GM12875 (cell line): ENCODE measurements around the gene TMCO4.

ENCODE experiments used
- H3K4me3 ChIP-seq: one replicate; pipeline ENCODE4 v1.5.1; 2011; ENCODE audit warnings: low read depth, low read length, control low read depth
- TF ChIP-seq, protein P1 (sequence below): IDR thresholded peaks from 2 replicates; pipeline ENCODE4 v1.5.1; 2011; ENCODE audit warnings: low read depth, mild to moderate bottlenecking, control low read depth, inconsistent platforms, low read length, moderate library complexity, borderline replicate concordance; ENCODE audit not compliant: insufficient read depth

The TMCO4 gene

DNA sequence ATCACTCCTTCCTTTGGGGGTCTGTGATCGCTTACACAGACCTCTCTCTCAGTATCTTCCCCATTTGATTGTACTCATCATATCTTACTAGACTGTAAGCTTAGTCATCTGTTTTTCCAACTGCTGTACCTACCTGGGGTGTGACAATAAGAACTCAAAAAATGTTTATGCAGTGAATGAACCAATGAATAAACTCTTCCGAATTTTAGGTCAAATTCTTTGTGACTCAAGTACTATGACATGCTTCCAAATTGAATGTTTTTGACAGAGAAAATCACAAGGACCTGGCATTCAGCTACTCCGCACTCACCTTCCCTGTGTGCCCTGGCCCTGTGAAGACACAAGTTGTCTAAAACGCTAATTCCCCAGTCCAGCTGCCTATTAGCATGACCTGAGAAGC is 42.1 kb downstream of the TMCO4 start:
- TF ChIP-seq, protein P1, sequence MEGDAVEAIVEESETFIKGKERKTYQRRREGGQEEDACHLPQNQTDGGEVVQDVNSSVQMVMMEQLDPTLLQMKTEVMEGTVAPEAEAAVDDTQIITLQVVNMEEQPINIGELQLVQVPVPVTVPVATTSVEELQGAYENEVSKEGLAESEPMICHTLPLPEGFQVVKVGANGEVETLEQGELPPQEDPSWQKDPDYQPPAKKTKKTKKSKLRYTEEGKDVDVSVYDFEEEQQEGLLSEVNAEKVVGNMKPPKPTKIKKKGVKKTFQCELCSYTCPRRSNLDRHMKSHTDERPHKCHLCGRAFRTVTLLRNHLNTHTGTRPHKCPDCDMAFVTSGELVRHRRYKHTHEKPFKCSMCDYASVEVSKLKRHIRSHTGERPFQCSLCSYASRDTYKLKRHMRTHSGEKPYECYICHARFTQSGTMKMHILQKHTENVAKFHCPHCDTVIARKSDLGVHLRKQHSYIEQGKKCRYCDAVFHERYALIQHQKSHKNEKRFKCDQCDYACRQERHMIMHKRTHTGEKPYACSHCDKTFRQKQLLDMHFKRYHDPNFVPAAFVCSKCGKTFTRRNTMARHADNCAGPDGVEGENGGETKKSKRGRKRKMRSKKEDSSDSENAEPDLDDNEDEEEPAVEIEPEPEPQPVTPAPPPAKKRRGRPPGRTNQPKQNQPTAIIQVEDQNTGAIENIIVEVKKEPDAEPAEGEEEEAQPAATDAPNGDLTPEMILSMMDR: no peak

DNA sequence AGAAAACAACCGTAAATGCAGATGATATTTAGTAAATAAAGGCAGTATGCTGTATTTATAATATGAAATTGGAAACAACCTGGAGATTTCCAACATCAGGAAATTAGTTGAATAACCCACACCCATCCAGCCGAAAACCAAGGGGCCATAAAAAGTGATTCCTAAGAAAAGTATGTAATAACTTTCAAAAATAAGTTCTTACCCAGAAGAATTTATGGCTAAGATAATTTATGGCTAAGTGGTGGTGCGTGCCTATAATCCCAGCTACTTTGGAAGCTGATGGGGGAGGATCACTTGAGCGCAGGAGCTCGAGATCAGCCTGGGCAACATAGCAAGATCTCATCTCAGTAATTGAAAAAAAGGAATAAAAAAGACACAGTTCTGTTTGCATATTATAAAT is 43.2 kb downstream of the TMCO4 start:
- no peak overlapping the region for H3K4me3 ChIP-seq
- TF ChIP-seq, protein P1: no peak

More for the DNA sequence above, 42.1 kb downstream of the TMCO4 start:
- H3K4me3 ChIP-seq: no peak overlapping the region

DNA sequence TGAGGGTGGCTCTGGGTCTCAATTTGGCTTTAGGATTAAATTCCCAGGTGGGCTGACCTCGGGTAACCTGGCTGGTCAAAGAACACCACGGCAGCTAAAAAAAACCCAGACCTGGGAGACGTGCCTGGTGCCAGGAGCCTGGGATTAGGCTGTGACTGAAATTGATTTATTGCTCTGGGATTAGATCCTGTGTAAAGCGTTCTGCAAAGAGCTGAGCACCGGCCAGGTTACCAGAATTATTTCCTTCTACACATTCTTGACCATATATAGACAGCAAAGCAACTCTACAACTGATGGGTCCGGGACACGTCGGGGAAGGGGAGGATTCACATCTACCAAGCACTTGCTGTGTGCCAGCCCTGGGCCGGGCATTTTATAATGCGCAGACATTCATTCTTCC is 45.2 kb downstream of the TMCO4 start:
- no peak overlapping the region for H3K4me3 ChIP-seq
- TF ChIP-seq, protein P1: no peak

DNA sequence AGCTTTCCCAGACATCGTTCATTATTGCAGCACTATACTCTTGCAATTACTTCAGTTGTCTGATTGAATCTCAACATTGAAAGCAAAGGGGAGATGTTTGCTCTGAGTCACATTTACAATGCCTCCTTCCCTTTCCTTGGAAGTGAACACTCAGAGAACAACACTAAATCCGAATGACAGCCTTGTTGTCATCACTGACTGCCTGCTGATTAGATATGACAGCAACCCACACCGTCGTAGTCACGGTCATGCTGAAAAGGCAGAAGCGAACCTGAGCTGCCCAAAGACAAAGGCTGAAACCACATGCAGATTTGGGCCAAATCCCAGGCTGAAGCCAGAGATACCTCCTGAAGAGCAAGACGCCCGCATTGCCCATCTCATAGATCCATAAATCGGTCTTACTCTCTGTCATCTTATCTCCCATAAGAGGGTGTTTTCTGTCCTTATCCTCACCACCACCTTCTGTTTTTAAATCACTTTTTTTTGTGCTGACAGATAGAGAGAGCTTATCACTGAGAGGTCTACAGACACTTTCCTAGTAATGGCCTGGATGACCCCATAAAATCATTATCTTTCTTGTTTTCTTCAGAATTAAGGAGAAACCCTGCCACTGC is 47.5 kb downstream of the TMCO4 start:
- no peak overlapping the region for H3K4me3 ChIP-seq
- TF ChIP-seq, protein P1: no peak

DNA sequence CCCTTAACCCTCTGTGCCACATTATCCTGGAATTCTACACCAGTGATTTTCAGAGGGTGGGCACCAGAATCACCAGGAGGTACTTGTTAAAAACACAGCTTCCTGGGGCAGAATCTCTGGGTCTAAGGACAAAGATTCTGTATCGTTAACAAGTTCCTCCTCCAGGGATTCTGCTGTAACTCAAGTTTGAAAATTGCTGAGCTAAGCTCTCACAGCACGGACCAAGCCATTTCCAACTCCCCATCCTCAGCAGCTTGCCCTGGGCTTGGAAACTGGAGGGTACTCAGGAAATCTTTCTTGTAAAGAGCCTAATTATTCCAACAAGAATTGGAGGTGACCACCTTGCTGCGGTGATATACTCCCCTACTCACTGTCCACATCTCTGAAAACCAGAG is 48.8 kb downstream of the TMCO4 start:
- TF ChIP-seq, protein P1: no peak
- H3K4me3 ChIP-seq: no peak overlapping the region

DNA sequence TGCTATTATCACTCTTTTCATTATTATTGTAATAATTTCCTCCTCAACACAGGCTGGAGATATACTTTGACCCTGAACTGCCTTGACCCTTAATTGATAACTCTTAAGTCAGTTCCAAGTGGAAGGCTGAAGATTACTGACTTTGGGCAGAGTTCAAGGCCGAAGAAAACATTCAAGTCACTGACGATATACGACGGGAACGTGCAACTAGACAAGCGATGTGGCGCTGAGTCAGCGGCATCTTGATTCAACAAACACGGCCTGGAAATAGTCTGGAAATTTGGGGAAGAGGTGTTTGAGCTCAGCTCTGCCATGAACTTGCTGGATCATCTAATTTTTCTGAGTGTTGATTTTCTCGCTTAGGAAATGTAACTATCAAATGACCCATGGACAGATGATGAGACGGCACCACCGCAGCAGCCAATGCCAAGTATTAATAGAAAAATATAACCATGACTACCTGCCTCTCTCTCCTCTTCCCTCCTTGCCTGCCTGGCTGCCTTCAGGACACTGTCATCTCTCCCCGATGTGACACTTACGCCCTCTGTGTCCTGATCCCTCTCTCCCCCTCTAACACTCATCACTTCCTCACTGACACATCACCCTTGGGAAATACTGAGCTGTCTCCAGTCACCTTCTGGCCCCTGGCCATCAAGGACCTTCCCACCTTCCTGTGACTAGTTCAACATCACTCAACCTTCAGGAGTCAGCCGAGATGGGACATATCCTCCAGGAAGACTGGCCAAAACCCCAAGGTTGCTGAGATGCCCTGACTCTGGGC is 49.4 kb downstream of the TMCO4 start:
- no peak overlapping the region for H3K4me3 ChIP-seq
- TF ChIP-seq, protein P1: no peak

DNA sequence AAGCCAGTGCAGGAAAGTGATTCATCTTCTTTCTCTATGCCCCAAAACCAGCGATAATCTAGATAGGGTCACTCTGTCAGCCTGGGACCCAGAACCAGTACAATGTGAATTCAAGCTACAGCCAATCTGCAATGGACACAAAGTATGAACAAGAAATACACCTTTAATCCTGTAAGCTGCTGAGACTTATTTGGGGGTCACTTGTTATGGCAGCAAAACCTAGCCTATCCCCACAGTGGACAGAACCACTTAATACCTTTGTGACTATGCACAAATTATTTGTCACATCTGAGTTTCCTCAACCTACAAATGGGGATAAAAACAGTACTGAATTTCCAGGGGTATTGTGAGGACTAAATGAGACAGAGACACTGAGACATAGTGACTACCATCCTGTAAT is 50.0 kb downstream of the TMCO4 start:
- TF ChIP-seq, protein P1: no peak
- H3K4me3 ChIP-seq: no peak overlapping the region
